HG02798 (cell line): ENCODE measurements around the gene INTS4.
"Not testable (repeated sequence)": the region's sequence is repeated elsewhere in the genome, so short reads cannot be mapped to it uniquely, and the experiment has no call there.

Experiments used
- ATAC-seq: cut with Tn5 transposase; IDR thresholded peaks from one replicate; pipeline ENCODE4 v1.9.1; 2021; ENCODE audit warnings: mild to moderate bottlenecking; ENCODE audit not compliant: unreplicated experiment, poor library complexity

INTS4 gene

DNA sequence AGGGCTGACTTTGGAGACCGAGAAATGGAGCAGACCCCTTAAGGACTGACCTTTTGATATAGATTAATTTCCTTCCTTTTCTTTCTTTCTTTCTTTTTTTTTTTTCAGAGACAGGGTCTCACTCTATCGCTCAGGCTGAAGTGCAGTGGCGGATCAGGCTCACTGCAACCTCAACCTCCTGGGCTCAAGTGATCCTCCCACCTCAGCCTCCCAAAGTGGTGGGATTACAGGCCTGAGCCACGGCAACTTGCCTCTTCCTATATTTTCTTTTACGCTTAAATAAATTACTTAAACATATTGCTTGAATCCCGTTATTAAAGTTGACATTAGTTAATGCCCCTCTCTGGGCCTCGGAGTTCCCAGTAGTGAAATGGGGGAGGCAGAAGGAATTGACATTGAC, 29.0 kb upstream of the INTS4 start:
- ATAC-seq, result no peak

DNA sequence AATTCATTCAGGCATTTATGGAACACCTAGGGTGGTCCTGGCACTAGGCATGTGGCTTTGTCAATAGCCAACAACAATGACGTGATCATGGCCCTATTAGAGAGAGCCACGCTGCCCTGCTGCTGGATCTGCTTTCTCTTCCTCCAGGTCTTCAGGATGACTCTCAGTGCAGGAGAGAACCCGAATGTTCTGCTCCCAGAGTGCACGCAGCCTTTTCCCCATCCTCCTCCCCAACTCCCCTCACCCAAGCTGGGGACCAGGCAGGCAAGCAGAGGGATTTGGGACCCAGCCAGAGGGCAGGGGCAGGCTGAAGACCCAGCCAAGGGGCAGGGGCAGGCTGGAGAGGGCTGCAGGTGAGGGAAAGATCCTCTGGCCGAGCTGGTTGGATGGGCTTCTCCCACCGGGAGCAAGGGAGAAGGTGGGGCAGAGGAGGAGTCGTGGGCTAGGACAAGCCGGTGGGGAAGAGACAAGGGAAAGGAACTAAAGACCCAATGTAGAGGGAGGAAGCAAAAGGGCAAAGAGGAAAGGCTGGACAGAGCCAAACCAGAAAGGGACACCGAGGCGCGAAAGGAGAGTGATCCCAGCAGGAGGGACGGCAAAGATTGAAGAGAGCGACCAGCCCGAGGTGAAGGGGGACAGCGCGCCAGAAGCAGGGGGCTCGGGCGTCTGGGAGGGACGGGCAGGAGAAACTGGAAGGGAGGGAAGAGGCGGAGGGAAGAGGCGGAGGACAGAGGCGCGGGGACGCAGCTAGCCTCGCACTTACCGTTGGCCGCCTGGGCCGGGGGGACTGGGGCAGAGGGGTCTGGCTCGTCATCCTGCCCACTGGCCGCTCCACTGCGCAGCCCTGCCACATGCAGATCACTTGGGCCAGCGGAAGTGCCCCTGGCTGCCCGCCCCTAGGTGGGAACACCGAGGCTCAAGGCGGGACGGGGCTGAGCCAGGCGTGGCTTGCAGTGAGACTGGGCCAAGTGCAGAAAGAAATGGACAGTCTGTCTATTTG, 28.2 kb upstream of the INTS4 start, which contains the start of gene KCTD14:
TSS of gene KCTD14 (minus strand) at position 880 of the 1,000 bp plus-strand sequence. CDS start at position 853, 27 bp downstream.
- ATAC-seq, result no peak

DNA sequence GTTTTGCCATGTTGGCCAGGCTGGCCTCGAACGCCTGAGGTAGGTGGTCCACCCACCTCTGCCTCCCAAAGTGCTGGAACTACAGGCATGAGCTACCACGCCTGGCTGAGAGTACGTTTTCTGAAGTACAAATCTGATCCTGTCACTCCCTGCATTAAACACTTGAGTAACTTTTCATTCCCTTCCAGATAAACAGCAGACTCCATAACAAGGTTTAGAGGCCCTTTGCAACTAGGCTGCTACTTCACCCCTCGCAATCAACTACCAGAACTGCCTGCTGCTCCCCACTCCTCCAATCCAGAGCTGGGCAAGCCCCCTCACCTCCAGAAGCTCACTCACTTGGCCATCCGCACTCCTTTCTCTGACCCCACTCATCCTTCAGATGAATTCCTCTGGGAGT, 27.1 kb upstream of the INTS4 start:
- ATAC-seq, result no peak

DNA sequence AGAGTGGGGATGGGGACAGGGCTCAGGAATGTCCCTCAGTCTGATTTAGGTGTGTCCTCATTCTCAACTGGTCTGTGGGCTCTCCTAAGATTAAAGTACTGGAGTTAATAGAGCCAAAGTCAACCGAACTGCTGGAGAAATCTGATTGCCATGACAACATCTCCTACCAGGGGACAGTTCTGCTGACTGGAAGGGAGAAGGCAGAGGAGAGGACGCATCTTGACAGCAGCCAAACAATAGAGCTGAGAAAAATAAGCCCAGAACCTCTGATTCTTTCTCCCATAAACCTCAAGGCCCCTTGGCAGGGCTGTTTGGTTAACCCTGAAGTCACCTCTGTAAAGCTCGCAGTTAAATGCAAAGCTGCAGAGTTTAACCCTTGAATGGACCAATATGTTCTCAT, 25.8 kb upstream of the INTS4 start:
- ATAC-seq, result no peak

DNA sequence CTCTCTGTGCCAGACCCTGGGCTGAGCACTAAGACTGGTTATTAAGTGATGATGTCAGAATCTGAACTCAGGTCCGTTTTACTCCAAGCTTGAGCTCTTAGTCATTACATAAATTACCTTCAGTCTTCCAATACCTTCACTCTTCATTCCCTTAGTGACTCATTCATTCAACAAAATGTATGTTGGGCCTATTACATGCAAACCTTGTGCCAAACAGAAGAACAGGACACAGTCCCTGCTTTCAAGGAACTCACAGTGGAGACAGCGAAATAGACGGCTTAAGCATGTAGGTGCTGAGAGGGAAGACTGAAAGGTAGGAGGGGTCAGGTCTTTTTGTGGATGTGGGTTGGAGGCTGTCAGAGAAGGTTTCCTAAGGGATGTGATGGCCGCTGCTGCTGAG, 25.3 kb upstream of the INTS4 start:
- ATAC-seq, result no peak

DNA sequence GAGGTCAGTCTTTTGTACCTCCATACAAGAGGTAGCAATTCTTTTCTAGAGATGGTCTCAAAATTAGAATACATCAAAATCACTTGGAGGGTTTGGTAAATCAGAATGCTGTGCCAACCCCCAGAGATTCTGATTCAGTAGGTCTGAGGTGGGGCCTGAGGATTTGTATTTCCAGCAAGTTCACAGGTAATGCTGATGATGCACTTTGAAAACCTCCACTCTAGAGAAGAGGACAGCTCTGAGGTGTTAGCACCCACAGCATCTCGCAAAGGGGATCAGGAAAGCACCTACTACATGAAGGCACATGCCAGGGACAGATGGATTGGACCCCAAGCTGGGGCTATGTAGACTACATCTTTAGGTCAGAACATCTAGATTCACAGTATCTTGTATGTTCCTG, 21.4 kb upstream of the INTS4 start:
- ATAC-seq, result no peak

DNA sequence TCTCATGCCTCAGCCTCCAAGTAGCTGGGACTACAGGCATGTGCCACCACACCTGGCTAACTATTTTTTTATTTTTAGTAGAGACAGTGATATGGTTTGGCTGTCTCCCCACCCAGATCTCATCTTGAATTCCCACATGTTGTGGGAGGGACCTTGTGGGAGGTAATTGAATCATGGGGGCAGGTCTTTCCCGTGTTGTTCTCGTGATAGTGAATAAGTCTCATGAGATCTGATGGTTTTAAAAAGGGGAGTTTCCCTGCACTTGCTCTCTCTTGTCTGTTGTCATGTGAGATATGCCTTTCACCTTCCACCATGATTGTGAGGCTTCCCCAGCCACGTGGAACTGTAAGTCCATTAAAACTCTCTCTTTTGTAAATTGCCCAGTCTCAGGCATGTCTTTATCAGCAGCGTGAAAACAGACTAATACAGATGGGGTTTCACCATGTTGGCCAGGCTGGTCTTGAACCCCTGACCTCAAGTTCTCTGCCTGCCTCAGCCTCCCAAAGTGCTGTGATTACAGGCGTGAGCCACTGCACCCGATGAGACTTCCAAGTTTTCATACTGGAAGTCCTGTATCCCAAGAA, 20.6 kb upstream of the INTS4 start:
- ATAC-seq, result not testable (repeated sequence)

DNA sequence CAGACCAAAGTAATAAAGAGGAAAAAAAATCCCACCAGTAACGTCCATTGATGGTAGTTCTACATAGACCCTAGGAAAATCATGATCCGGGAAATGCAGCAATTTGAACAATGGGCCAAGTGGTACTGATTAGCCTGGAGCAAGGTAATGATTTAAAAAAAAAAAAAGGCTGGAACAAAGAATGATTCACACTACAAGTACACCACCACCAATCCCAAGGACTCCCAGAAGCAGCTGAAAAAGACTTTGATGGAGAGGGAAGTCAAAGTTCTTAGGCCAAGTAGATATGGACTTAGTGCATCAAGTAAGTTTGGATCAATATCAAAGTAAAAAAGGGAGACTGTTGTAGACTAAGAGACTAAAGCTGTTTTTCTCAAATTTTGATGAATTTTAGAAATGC, 16.8 kb upstream of the INTS4 start:
- ATAC-seq, result no peak

DNA sequence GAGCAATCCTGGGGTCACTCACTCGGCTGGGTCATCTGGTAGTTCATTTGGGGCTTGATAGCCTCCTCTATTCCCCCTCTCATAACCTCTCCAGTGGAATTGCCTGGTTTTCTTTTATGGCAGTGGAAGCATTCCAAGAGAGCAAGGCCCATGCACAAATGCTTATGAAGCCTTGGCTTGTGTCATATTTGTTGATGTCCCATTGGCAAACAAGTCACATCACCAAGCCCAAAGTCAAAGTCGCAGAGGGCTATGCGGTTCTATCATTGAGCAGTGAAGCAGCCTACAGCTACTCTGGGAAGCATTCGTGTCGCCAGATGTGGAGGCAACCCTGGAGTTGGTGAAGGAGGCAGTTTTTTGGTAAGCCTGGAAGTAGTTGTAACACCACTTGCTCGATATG, 16.3 kb upstream of the INTS4 start:
- ATAC-seq, result no peak

DNA sequence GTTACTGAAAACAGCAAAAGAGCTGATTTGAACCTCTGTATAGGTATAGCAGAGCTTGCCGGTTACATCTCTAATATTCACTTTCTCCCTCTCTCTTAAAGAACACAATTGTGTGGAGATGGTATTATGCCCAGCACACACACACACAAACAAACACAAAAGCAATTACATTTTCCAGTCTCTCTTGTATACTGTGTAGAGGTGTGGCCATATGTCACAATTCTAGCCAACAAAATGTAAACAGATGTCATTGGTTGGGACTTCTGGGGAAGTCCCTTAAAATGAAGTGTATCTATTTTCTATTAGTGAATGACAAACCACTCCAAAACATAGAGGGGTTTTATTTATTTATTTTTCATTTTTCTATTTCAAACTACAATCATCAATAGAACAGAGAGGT, 15.8 kb upstream of the INTS4 start:
- no peak for ATAC-seq

DNA sequence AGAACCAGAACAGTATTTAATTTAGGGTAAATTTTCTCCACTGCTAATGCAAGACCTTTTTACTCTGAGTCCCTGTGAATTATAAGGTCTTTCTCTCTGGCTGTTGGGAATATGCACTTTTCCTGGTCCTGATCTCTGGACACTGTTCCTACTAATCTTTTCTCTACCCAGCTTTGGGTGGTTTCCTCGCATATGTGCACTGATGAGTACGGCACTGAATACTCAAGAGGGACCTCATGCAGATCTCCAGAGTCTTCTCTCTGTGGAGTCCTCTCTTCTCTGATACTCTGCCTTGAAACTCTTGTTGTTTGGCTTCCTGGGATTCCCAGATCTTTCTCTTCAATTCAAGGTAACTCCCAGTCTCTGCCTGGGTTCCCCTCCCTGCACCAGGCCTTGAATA, 14.6 kb upstream of the INTS4 start:
- no peak for ATAC-seq

DNA sequence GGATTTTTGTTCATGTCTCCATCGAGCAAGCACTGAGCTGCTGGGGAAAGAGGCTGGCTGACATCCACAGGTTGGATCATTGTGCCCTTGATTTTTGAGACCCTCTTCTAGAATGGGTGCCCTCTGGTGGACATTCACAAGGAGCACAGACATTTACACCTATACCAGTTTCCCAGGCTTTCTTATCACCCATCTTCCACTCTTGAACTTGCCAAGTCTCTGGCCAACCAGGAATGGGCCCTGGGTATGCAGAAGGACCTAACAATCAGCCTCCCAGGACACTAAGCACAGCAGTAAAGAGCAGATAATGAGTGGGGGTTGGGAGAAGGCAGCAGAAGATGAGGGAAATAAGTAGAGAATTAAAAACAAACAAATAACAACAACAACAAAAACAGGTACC, 5.7 kb upstream of the INTS4 start:
- peak; percentile 63 for ATAC-seq

DNA sequence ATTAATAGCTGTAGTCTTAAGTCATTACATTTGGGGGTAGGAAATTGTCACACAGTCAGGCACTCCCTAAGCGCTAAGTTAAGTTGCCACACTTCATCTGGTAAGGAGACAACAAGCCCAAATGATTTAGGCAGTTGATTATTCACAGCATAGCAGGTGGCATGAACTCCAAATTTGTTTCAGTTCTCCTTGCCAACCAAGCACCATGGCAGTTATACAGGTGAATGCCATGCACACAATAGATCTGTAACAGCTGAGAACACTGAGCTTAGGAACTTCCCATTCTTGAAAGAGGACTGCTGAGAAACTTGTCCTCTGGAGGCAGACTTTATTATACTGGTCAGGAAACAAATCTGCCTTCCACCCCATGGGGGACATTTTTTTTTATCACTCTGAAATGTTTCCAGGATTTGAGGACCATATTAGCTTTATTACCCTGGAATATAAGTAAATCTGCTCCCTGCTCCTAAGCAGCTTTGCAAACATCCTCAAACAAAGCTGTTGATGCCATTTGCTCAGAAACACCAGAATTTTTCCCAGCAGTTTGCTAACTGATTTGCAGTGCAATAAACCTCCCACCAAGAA, 5.1 kb upstream of the INTS4 start:
- ATAC-seq, result no peak

DNA sequence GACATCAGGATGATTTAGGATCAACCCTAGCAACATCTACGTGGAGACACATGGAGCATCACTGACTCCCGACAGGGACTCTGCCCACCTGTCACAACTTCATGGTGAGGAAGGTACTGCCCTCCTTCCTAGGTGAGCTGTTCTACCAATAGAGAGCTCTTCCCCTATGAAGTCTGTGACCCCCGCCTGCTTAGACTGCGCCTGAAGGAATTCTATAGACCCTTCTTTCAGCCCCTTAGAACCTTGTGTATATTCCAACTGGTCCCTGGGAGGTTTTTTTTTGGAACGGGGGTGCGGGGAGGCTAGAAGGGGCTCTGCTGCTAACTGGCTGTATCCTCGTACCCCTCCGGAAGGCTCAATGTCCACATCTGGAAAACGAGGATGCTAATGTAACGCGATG, 566 bp downstream of the INTS4 start:
- ATAC-seq, result no peak

DNA sequence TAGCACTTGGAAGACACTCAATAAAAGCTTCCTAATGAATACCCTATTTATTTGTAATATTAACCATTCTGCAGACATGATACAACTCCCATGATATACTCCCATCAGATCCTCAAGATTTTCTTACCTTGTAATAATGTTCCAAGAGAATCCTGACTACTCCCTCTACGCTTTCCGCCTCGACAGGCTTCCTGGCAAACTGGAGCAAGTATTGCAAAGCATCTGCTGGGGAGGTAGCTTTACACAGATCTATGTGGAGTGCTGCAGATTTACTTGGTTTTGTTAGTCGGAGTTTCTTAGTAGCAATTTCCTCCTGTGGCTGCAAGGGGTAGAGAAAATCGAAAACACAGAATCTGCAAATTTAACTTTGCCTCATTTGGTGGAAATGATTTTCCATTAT, 3.5 kb downstream of the INTS4 start:
- no peak for ATAC-seq

DNA sequence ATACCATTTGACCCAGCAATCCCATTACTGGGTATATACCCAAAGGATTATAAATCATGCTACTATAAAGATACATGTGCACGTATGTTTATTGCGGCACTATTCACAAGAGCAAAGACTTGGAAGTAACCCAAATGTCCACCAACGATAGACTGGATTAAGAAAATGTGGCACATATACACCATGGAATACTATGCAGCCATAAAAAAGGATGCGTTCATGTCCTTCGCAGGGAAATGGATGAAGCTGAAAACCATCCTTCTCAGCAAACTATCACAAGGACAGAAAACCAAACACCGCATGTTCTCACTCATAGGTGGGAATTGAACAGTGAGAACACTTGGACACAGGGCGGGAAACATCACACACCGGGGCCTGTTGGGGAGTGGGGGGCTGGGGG, 8.0 kb downstream of the INTS4 start:
- not testable (repeated sequence) for ATAC-seq

DNA sequence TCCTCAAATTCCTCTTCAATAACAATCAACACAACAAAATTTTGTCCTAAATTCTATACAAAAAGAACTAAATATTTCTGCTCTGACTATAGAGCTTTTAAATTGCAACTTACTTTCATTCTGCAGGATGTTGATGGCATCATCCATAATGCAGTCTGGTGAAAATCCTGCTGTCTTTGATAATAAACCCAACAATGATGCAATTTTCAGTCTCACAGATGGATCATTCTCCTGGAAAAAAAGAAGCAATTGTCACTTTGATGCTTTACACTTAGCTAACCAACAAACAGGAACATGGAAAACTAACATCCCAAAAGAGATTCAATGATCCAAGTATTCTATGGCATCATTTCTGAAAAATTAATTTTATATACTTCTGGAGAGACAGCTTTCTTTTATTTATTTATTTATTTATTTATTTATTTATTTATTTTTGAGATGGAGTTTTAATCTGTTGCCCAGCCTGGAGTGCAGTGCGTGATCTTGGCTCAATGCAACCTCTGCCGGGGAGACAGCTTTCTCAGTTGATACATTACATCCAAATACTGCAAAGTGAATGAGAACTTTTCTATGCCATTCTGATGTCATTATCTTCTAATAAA, 13.0 kb downstream of the INTS4 start:
- no peak for ATAC-seq

DNA sequence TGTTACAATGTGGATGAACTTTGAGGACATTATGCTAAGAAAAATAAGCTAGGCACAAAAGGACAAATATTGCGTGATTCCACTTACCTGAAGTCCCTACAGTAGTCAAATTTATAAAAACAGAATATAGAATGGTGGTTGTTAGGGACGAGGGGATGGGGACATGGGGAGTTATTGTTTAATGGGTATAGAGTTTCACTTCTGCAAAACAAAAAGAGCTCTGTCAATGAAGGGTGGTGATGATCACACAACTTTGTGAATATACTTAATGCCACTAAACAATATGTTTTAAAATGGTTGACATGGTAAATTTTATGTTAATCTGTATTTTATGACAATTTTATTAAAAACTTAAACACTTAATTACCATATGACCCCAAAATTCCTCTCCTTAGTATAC, 26.1 kb downstream of the INTS4 start:
- ATAC-seq, result no peak

DNA sequence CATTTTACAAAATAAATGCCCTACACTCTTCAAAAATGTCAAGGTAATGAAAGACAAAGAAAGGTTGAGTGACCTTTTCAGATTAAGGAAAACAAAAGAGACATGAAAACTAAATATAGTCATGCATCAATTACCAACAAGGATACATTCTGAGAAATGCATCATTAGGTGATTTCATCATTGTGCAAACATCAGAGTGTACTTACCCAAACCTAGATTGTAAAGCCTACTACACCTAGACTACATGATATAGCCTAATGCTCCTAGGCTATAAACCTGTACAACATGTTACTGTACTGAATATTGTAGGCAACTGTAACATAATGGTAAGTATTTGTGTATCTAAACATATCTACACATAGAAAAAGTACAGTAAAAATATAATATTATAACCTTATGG, 26.7 kb downstream of the INTS4 start:
- ATAC-seq, result no peak

DNA sequence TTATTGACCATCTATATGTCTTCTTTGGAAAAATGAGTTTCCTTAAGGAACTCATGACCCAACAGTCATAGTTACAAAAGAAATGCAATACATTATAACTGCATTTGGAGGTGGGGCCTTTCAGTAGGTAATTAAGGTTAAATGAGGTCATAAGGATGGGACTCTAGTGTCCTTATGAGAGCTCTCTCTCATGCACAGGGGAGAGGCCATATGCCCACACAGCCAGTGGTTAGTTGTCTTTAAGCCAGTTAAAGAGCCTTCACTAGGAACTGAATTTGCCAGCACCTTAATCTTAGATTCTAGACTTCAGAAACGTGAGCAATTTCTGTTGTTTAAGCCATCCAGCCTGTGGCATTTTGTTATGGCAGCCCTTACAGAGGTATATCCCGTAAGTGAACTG, 27.3 kb downstream of the INTS4 start:
- ATAC-seq, result no peak

DNA sequence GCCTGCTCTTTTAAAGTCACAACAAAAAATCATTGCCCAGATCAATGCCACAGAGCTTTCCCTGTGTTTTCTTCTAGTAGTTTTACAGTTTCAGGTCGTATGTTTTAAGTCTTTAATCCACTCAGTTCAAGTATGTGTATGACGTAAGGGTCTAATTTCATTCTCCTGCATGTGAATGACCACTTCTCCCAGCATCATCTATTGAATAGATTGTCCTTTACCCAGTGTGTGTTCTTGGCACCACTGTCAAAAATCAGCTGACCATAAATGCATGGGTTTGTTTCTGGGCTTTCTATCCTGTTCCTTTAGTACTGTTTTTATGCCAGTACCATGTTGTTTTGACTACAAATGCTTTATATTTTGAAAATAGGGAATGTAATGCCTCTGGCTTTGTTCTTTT, 28.1 kb downstream of the INTS4 start:
- ATAC-seq, result no peak
